Body of pancreas (tissue), 4 donors: ENCODE measurements around the gene PRLHR. TPM values are rescaled to one million over a fixed set of nuclear protein-coding genes. Genes with fewer than 3 reads are reported as not detected.
A peak's percentile ranks its signal among the peaks of the same experiment; 100 is the strongest.

Experiments used
- ATAC-seq: fragments of 150-250 bp; one replicate; pipeline ENCODE4 v1.9.1; 2016
- DNase-seq, 4 donors: peaks; one replicate each; pipeline ENCODE4 v3.0.0-alpha.2; 2019
- H3K27ac ChIP-seq, 4 donors: fragments of 200-600 bp; sonication (generic); 1 replicate in 3 of 4; 2 replicates in 1 of 4; pipeline versions ENCODE4 v1.5.1 to v1.6.1; 2016 to 2019; ENCODE audit warnings: mild to moderate bottlenecking in 1 of 4, mixed read lengths in 1 of 4, moderate library complexity in 1 of 4
- H3K27me3 ChIP-seq, 2 donors: fragments of 200-600 bp; sonication (generic); one replicate each; pipeline ENCODE4 v1.6.0; 2016; ENCODE audit warnings: mild to moderate bottlenecking in 1 of 2
- H3K36me3 ChIP-seq, 2 donors: fragments of 200-600 bp; sonication (generic); replicated peaks in 1 of 2; 2 replicates each; pipeline ENCODE4 v1.5.1; 2016; ENCODE audit warnings: low read depth in 2 of 2; ENCODE audit not compliant: insufficient read depth in 1 of 2
- H3K4me1 ChIP-seq: fragments of 200-600 bp; sonication (generic); one replicate; pipeline ENCODE4 v1.6.0; 2016
- H3K4me3 ChIP-seq, 2 donors: fragments of 200-600 bp; sonication (generic); 1 replicate in 1 of 2; 2 replicates in 1 of 2; pipeline ENCODE4 v1.5.1; 2016 to 2019
- H3K9me3 ChIP-seq, 3 donors: fragments of 200-600 bp; sonication (generic); 1 replicate in 2 of 3; 2 replicates in 1 of 3; pipeline ENCODE4 v1.5.1; 2016
- POLR2A ChIP-seq, 3 donors: fragments of 450-650 bp; IDR thresholded peaks; one replicate each; pipeline ENCODE4 v1.6.1; 2016; ENCODE audit warnings: antibody characterized with exemption in 3 of 3, mild to moderate bottlenecking in 2 of 3
- WGBS, 2 donors: methylation state at CpG; one replicate each; pipeline ENCODE4 v1.1.5; 2017; 5-methylcytosine and 5-hydroxymethylcytosine counted together
- intact Hi-C: fragments of 100-400 bp; cut with DNase I; formaldehyde crosslinking; loops from one replicate; pipeline ENCODE4 v1.15.1; 2023
- total RNA-seq, 2 donors: library from RNA; depleted of rRNA; stranded (reverse); fragments of >200 nt; gene quantifications; one replicate each; pipeline ENCODE4 v1.1.0, GENCODE V29; 2016
- TF ChIP-seq, protein P1 (sequence below), 7 experiments: fragments of 450-650 bp in 4 of 7; fragments of 200-600 bp in 3 of 7; sonication (generic) in 3 of 7; IDR thresholded peaks; one replicate each; pipeline ENCODE4 v1.5.1; 2016 to 2019; ENCODE audit warnings: antibody characterized with exemption in 7 of 7

The PRLHR gene
- total RNA-seq, 2 donors from 2014 or later, result not detected

DNA sequence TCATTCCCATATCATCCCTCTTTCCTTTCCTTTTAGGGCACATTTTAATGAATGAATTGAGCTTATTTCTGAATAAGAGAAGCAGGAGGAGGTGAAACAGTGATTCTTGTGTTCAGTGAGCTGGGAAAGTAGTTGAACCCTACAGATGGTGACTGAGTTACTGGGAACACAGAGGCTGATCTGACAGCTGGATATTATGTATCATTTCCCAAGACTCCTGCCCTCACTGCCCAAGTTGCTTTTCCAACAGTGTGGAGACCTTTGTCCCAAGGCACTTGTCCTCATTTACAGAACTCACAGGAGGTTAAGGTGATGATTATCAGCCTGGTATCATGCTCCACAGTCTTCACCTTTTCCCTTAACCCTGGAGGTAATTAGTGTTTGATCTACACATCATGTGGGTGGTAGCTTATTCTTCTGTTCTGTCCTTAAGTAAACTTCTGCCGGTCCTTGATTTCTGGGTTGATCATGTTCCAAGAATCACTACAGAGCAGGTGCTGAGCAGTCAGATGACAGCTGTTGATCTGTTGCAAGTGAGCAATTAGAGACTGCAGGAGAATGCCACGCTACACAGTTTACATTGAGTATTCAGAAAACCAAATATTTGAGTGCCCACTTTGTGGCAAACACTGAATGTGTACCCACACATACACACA is 2.6 kb downstream of the PRLHR start:
- no peaks in the 10 kb centered on the region for H3K36me3 ChIP-seq
- H3K9me3 ChIP-seq, result no peaks in the 10 kb centered on the region
- H3K4me3 ChIP-seq, result no peak overlapping the region
- WGBS, 2 donors, result 21 to 34% methylated on average over 2 of the region's 2 CpGs
- ATAC-seq (peak; percentile 83), DNase-seq (peak; percentile 49 to 79 (median 62))
- TF ChIP-seq POLR2A (IDR thresholded peaks at IDR 0.05), result no peak
- TF ChIP-seq, protein P1, sequence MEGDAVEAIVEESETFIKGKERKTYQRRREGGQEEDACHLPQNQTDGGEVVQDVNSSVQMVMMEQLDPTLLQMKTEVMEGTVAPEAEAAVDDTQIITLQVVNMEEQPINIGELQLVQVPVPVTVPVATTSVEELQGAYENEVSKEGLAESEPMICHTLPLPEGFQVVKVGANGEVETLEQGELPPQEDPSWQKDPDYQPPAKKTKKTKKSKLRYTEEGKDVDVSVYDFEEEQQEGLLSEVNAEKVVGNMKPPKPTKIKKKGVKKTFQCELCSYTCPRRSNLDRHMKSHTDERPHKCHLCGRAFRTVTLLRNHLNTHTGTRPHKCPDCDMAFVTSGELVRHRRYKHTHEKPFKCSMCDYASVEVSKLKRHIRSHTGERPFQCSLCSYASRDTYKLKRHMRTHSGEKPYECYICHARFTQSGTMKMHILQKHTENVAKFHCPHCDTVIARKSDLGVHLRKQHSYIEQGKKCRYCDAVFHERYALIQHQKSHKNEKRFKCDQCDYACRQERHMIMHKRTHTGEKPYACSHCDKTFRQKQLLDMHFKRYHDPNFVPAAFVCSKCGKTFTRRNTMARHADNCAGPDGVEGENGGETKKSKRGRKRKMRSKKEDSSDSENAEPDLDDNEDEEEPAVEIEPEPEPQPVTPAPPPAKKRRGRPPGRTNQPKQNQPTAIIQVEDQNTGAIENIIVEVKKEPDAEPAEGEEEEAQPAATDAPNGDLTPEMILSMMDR (IDR thresholded peaks at IDR 0.05), result no peak
- peak overlapping the region; percentile 36 to 67 (median 59) for H3K27ac ChIP-seq
- intact Hi-C loops, result no loop called here
- peaks cover 67% of the 10 kb centered on the region for H3K4me1 ChIP-seq
- peaks cover 0 to 18% of the 10 kb centered on the region in 2 donors for H3K27me3 ChIP-seq

DNA sequence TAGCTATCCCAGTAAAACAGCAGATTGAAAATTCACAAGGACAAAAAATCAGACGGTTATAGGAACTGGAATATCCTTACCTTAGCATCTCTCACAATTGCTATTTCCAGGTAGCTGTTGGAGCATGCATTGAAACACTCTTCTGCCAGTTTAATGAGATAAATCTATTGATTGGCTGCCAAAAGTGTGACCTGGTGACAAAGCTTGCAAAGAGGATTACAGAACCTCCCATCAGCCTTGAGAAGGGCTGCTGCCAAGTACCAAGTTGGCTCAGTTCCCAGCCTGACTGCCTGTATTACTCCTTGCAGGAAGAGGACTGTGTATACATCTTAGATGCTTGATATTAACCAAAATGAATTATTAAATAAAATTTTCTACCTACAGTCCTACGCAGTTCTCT is 5.1 kb downstream of the PRLHR start:
- peak; percentile 86 to 92 (median 91) for DNase-seq
- Histone ChIP-seq H3K4me1 (peaks cover 58% of the 10 kb centered on the region), H3K27ac (peak overlapping the region in 1 of 4 donors; percentile 26), H3K27me3 (peaks cover 0 to 8% of the 10 kb centered on the region in 2 donors), H3K36me3 (no peaks in the 10 kb centered on the region), H3K9me3 (no peaks in the 10 kb centered on the region), H3K4me3 (no peak overlapping the region)
- intact Hi-C loops, result no loop called here
- WGBS, 2 donors, result 8 to 10% methylated on average over 2 of the region's 2 CpGs
- TF ChIP-seq, protein P1 (IDR thresholded peaks at IDR 0.05), result no peak
- no peak for TF ChIP-seq POLR2A (IDR thresholded peaks at IDR 0.05)
- peak; percentile 51 for ATAC-seq

DNA sequence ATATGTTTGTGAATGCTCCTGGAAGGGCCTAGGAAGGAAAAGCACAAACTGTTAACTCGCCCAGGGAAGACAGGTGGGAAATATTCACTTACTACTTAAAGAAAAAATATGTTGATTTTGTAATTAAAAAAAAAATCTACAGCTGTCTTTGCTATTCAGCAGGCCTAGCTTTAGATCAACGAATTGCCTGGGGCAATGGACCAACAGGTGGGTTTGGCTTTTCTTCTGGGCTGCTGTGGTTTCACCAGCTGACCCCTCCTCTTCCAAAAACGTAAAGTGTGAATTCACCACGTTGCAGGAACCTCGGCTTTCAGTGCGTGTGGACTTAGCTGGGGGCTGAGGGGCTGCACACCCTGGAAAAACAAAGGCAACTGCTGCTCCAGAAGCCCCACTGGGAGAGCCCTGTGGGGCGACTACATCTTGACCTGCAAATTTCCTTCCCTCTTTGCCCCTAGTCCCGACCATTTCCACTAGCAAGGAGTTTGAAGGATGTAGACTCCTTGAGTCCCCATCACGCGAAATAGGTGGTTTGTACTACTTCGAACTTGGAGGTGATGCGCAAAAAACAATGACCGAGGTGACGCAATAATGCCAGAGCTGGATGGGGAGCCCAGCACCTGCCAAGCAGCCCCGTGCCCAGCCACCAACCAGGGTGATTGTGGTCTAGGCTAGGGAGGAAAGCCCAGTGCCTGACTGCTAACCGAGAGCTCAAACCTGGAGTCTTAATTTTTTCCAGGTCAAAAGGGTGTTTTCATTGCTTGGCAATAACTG is 7.4 kb downstream of the PRLHR start:
- Histone ChIP-seq H3K27me3 (no peaks in the 10 kb centered on the region), H3K9me3 (no peaks in the 10 kb centered on the region)
- WGBS, 2 donors, result 80 to 87% methylated on average over 16 of the region's 16 CpGs

DNA sequence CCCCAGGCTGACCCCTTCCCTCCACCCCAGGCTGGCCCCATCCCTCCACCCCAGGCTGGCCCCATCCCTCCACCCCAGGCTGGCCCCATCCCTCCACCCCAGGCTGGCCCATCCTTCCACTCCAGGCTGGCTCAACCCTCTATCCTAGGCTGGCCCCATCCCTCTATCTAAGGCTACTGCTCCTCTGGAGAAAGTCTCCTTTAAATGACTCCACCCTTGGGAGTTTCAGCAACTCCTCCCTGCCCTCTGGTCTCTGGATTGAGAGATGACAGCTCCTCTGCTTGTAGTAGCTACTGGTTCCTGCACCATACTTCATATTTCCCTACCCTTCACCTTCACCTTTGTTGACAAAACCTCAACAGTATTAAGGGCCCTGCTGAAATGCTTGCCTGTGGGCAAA is 8.5 kb downstream of the PRLHR start:
- Histone ChIP-seq H3K9me3 (no peaks in the 10 kb centered on the region), H3K27ac (no peak overlapping the region), H3K27me3 (no peaks in the 10 kb centered on the region), H3K36me3 (no peaks in the 10 kb centered on the region), H3K4me1 (peaks cover 35% of the 10 kb centered on the region), H3K4me3 (no peak overlapping the region)
- intact Hi-C loops, result no loop called here
- TF ChIP-seq POLR2A (IDR thresholded peaks at IDR 0.05), result no peak
- TF ChIP-seq, protein P1 (IDR thresholded peaks at IDR 0.05), result no peak
- DNase-seq, result no peak
- no peak for ATAC-seq

More for the DNA sequence above, 7.4 kb downstream of the PRLHR start:
- intact Hi-C loops, result no loop called here
- ATAC-seq, result no peak
- H3K4me1 ChIP-seq, result peaks cover 47% of the 10 kb centered on the region
- H3K27ac ChIP-seq, result no peak overlapping the region
- TF ChIP-seq, protein P1 (IDR thresholded peaks at IDR 0.05), result no peak
- no peak for TF ChIP-seq POLR2A (IDR thresholded peaks at IDR 0.05)
- no peak overlapping the region for H3K4me3 ChIP-seq
- H3K36me3 ChIP-seq, result no peaks in the 10 kb centered on the region
- DNase-seq, result no peak
